Measurements from ENCODE around the gene CDH1.
"Not testable (repeated sequence)": the region's sequence is repeated elsewhere in the genome, so short reads cannot be mapped to it uniquely, and the experiment has no call there.

Gene CDH1

GRCh38 chr16:68762996-68763756 lies 26.1 kb downstream of the CDH1 start:
- DNase-seq, result no peak

GRCh38 chr16:68764862-68765261 lies 27.8 kb downstream of the CDH1 start:
- no peak for DNase-seq

- DNase-seq, result no peak
Observed at GRCh38 chr16:68767581-68767980, 30.5 kb downstream of the CDH1 start.

- DNase-seq, result no peak
Observed at GRCh38 chr16:68768175-68768574, 31.1 kb downstream of the CDH1 start.

GRCh38 chr16:68768771-68769170 lies 31.7 kb downstream of the CDH1 start:
- DNase-seq, result no peak

GRCh38 chr16:68770671-68771070 lies 33.6 kb downstream of the CDH1 start:
- no peak for DNase-seq

- DNase-seq, result no peak
Observed at GRCh38 chr16:68772030-68772681, 35.1 kb downstream of the CDH1 start.

- DNase-seq, result no peak
Observed at GRCh38 chr16:68772871-68773270, 35.8 kb downstream of the CDH1 start.

- DNase-seq, result no peak
Observed at GRCh38 chr16:68774982-68775634, 38.0 kb downstream of the CDH1 start.

- DNase-seq, result no peak
Observed at GRCh38 chr16:68776821-68777485, 39.9 kb downstream of the CDH1 start.

- DNase-seq, result no peak
Observed at GRCh38 chr16:68778551-68779231, 41.6 kb downstream of the CDH1 start.

GRCh38 chr16:68779891-68780290 lies 42.8 kb downstream of the CDH1 start:
- DNase-seq, result no peak

GRCh38 chr16:68781784-68782183 lies 44.7 kb downstream of the CDH1 start:
- no peak for DNase-seq

GRCh38 chr16:68782198-68783174 lies 45.4 kb downstream of the CDH1 start:
- DNase-seq, result no peak

GRCh38 chr16:68784226-68784625 lies 47.1 kb downstream of the CDH1 start:
- DNase-seq, result no peak

GRCh38 chr16:68784721-68785120 lies 47.6 kb downstream of the CDH1 start:
- DNase-seq, result no peak

- no peak for DNase-seq
Observed at GRCh38 chr16:68785715-68786114, 48.6 kb downstream of the CDH1 start.

GRCh38 chr16:68786685-68787418 lies 49.8 kb downstream of the CDH1 start:
- DNase-seq, result no peak

GRCh38 chr16:68787419-68787807 lies 50.3 kb downstream of the CDH1 start:
- DNase-seq, result not testable (repeated sequence)

GRCh38 chr16:68790130-68790761 lies 53.2 kb downstream of the CDH1 start:
- DNase-seq, result no peak
